GM21526 (cell line): ENCODE data around the gene KCNF1.

Experiments used
- ATAC-seq: cut with Tn5 transposase; IDR thresholded peaks from one replicate; pipeline ENCODE4 v1.9.1; 2021; ENCODE audit warnings: moderate library complexity; ENCODE audit not compliant: unreplicated experiment, low FRiP score

Gene KCNF1

GRCh38 chr2:10879624-10880585, 31.8 kb upstream of the KCNF1 start:
- ATAC-seq, result no peak

GRCh38 chr2:10880586-10881321, 31.0 kb upstream of the KCNF1 start:
- no peak for ATAC-seq

- no peak for ATAC-seq
These were observed 29.2 kb upstream of the KCNF1 start for GRCh38 chr2:10882568-10882967.

GRCh38 chr2:10883066-10883465, 28.7 kb upstream of the KCNF1 start:
- ATAC-seq, result no peak

GRCh38 chr2:10883801-10884478, 27.8 kb upstream of the KCNF1 start:
- ATAC-seq, result no peak

GRCh38 chr2:10884574-10884975, 27.2 kb upstream of the KCNF1 start:
- no peak for ATAC-seq

GRCh38 chr2:10885094-10885860, 26.5 kb upstream of the KCNF1 start:
- no peak for ATAC-seq

- ATAC-seq, result no peak
These were observed 24.3 kb upstream of the KCNF1 start for GRCh38 chr2:10887476-10887875.

GRCh38 chr2:10889651-10890215, 22.0 kb upstream of the KCNF1 start:
- ATAC-seq, result no peak

GRCh38 chr2:10890706-10891270, 20.9 kb upstream of the KCNF1 start:
- no peak for ATAC-seq

GRCh38 chr2:10891390-10891789, 20.3 kb upstream of the KCNF1 start:
- no peak for ATAC-seq

GRCh38 chr2:10891848-10892247, 19.9 kb upstream of the KCNF1 start:
- ATAC-seq, result no peak

- no peak for ATAC-seq
These were observed 19.4 kb upstream of the KCNF1 start for GRCh38 chr2:10892316-10892715.

- no peak for ATAC-seq
These were observed 18.9 kb upstream of the KCNF1 start for GRCh38 chr2:10892796-10893350.

GRCh38 chr2:10894264-10894935, 17.3 kb upstream of the KCNF1 start:
- no peak for ATAC-seq

- ATAC-seq, result no peak
These were observed 16.5 kb upstream of the KCNF1 start for GRCh38 chr2:10895231-10895630.

GRCh38 chr2:10897956-10898355, 13.8 kb upstream of the KCNF1 start:
- no peak for ATAC-seq

- no peak for ATAC-seq
These were observed 11.3 kb upstream of the KCNF1 start for GRCh38 chr2:10900216-10901109.
